NT2/D1 (cell line): Measurements from ENCODE around the gene TMC3.

Experiments
- SUZ12 ChIP-seq: IDR thresholded peaks from 2 replicates; pipeline ENCODE4 v1.6.1; 2011; ENCODE audit not compliant: insufficient read length, insufficient read depth; ENCODE audit errors: extremely low read depth
- YY1 ChIP-seq: IDR thresholded peaks from 2 replicates; pipeline ENCODE4 v1.6.1; 2011; ENCODE audit not compliant: insufficient read length, insufficient read depth
- ZNF274 ChIP-seq: IDR thresholded peaks from 2 replicates; pipeline ENCODE4 v1.6.1; 2011; ENCODE audit warnings: mild to moderate bottlenecking, low read depth, low read length

DNA sequence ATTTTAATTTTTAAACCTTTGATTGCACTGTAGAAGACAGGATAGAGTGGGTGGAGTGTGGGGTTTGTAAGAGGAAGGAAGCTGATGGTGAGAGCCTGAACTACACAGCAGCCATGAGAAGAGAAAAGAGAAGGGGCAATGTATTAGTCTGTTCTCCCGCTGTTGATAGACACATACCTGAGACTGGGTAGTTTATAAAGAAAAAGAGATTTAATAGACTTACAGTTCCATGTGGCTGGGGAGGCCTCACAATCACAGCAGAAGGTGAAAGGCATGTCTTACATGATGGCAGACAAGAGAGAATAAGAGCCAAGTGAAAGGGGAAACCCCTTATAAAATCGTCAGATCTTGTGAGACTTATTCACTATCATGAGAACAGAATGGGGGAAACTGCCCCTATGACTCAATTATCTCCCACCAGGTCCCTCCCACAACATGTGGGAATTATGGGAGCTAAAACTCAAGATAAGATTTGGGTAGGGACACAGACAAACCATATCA lies 87.3 kb downstream of the TMC3 start:
- TF ChIP-seq SUZ12, result no peak
- TF ChIP-seq YY1, result no peak
- TF ChIP-seq ZNF274, result no peak
